SW480 (cell line): ENCODE data around the gene ITGA11.
"Not testable (repeated sequence)": the region's sequence is repeated elsewhere in the genome, so short reads cannot be mapped to it uniquely, and the experiment has no call there.

ENCODE experiments used
- DNase-seq: peaks from one replicate; pipeline ENCODE4 v3.0.0-alpha.2; 2016; ENCODE audit warnings: low spot score

Gene ITGA11

DNA sequence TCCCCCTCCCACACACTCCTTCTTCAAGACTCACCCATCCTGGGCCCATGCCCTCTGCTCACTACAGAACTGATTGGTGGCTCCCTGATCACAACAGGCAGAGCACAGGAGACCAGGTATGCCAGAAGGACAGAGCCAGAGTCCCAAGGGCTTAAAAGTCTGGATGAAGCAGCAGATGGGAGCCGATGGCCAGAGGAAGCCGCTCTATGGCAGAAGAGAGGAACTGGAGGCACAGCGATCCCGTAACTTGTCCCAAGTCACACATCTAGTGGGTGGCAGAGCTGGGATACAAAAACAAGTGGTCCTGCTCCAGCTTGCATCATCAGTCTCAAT, 20.7 kb downstream of the ITGA11 start:
- DNase-seq: no peak

DNA sequence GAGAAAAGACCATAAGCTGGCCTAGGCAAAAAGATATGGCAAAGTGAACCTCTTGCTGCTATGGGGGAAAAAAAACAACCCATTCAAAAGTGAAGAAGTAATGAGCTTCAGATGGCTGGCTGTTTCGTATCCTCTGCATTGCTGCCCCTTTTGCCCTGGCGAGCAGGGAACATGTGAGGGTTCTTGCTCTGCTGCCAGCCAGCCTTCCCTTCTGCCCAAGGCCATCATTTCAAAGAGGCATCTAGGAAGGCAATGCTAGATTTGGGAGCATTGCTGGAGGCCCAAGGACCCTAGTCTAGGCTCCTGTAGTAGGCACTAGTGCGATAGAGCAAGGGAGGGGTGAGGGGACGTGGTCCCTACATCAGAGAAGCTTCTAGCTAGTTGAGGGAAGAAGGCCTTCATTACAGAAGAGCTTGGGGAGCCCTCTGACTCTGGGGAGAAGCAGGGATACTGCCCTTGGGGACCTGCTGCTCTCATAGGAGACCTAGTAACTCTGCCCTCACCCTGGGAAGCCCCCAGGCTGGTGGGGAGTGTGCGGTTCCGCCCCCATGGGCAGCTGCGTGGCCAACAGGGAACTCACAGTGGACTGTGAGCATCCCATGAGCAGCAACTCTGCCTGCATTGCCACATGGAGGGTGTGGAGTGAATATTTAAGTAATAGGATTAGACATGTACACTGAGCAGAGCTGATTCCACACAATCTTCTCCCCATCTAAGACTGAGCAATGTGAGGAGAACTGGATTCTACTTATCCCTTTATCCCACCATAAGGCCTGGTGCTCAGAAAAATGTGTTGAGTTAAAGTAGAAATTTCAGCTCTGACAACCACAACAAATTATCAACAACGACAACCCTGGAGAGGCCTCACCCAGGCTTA, 21.3 kb downstream of the ITGA11 start:
- no peak for DNase-seq

DNA sequence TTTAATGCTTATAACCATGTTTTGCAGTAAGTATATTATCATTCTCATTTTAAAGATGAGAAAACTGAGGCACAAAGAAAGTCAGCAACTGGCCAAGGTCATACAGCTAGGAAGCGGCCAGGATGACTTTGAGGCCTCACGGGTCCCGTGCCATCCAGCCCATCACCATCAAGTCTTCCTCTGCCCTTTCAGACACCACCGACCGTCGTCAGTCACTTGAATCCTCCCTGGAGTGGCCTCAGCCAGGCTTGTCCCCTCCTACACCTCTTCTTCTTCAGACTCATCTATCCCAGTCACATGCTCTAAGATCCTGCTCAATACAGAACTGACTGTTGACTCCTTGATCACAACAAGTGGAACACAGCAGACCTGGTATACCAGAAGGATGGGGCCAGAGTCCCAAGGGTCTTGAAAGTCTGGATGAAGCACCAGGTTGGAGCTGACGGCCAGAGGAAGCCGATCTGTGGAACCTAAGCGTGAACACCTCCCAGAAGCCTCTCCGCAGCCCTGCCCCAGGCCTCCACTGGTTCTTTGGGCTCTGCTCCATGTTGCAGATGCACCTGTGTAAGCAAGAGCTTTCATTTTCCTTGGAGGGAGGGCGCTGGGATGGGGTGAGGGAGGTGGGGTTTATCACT, 22.1 kb downstream of the ITGA11 start:
- no peak for DNase-seq

- no peak for DNase-seq
These were observed 23.0 kb downstream of the ITGA11 start for GRCh38 chr15:68408971-68409370.

- no peak for DNase-seq
These were observed 23.8 kb downstream of the ITGA11 start for GRCh38 chr15:68407886-68408881.

DNA sequence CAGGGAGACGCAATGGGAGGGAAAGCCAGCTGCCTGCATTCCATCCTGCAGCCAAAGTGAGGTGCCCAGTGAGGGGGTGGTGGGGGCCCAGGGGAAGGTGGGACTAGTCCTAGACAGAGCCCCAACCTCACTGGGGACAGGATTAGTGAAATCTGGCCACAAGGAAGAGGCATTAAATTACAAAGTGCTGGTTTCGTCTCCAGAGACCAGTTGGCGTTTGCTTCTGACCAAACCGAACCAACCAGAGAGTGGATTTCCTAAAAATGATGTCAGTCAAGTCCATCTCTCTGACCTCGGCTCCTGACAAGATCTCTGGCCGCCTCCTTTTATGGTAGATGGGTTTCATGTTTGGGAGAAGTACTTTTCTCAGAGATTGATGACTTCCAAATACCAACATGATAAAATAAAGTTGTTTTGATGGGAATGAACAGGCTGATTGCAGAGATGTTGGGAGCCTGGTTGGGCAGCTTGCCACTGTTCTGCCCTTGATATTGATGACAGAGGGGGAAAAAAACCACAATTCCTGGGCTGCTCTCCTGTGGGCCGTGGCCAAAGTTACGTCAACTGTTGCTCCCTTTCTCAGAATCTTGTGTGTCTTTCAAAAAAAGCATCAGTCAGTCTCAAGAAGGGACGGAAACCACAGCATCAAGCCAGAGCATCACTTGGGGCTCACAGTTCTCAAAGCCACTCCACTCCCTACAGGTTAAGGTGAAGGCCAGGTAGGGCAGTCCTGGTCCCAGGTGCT, 24.6 kb downstream of the ITGA11 start:
- no peak for DNase-seq

GRCh38 chr15:68405378-68406250, 26.3 kb downstream of the ITGA11 start:
- DNase-seq: no peak

DNA sequence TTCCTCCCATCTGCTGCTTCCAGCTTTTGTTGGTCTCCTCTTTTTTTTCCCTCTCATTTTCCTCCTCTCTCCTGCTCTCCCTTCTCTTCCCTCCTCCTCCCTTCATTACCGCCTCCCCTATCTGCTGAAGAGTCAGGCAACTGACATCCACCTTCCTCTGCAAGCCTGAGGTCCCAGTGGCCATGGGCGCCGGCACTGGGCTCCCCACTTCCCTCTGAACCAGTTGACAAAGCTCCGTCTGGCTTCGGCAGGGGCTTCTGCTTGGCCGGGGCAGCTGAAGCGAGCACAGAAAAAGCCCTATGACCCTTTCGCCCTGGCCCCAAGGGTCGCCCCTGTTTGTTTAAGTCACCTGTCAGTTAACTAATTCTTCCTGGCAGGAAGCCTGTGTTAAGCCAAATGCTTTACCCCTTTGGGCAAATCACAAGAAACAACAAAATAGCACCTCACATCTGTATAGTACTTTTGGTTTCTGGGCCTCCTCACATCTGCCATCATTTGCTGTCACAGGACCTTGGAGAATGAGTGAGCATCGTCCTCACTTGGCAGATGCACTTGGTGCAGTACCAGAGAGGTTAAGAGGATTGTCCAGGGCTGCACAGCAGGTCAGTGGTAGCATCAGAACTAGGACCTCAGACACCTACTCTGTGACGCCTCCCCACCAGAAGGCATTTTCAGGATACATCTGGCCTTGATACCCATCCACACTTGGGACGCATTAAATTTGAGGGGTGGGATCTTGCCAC, 27.7 kb downstream of the ITGA11 start:
- DNase-seq: no peak

DNA sequence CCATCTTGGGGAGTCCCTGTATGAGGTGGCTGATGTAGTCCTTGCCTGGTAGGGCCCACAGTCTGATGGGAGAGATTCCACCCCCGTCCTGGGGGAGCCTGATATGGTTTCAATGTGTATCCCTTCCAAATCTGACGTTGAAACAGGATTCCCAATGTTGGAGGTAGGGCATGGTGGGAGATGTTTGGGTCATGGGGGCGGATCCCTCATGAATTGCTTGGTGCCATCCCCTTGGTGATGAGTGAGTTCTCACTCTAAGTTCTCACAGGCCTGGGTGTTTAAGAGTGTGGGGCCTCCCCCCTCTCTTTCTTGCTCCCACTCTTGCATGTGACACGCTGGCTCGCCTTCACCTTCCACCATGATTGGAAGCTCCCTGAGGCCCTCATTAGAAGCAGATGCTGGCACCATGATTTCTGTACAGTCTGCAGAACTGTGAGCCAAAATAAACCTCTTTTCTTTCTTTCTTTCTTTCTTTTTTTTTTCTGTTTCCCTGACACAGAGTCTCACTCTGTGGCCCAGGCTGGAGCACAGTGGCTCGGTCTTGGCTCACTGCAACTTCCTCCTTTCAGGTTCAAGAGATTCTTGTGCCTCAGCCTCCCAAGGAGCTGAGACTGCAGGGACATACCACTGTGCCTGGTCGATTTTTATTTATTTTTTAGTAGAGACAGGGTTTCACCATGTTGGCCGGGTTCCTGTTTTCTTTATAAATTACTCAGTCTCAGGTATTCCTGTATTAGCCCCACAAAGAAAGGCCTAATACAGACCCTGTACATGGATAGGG, 28.6 kb downstream of the ITGA11 start:
- DNase-seq: no peak

- DNase-seq: no peak
These were observed 29.4 kb downstream of the ITGA11 start for GRCh38 chr15:68402432-68403160.

DNA sequence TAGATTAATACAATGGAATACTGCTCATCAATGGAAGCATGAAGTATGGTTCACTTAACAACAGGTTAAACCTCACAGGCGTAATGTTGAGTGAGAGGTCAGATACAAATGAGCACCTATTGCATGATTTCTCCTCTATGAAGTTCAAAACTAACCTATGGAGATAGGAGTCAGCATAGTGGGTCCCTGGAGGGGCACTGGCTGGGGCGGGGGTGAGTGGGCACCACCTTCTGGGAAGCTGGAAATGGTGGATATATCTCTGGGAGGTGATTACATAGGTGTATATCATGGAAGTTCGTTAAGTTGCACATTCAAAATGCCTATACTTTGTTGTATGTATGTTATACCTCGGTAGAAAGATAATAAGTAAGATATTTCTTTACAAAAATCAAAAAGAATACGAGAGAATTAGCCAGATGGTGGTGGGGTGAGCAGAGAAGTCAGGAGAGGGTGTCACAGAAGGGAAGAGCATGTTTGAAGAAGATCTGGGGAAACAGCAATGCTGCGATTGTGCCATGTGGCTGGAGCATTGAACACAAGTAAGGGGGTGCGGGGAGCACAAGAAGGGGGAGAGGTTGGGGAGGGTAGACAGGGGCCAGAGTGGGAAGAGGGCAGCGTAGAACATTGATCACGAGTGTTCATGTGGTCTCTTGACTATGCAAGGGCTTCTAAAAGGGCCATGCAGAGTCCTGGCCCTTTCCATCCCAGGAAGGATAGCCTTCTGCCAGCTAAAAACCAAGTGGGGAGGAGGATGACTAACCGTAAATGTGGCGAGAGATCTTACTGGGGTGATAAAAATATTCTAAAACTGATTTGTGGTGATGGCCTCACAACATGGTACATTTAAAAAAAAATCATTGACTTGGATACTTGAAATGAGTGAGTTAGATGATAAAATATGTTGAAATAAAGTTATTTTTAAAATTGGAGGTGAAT, 30.2 kb downstream of the ITGA11 start:
- DNase-seq: no peak

- peak; percentile 18 for DNase-seq
These were observed 31.9 kb downstream of the ITGA11 start for GRCh38 chr15:68400066-68400456.

- no peak for DNase-seq
These were observed 32.6 kb downstream of the ITGA11 start for GRCh38 chr15:68399096-68400065.

DNA sequence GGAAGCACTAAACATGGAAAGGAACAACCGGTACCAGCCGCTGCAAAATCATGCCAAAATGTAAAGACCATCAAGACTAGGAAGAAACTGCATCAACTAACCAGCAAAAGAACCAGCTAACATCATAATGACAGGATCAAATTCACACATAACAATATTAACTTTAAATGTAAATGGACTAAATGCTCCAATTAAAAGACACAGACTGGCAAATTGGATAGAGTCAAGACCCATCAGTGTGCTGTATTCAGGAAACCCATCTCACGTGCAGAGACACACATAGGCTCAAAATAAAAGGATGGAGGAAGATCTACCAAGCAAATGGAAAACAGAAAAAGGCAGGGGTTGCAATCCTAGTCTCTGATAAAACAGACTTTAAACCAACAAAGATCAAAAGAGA, 34.0 kb downstream of the ITGA11 start:
- DNase-seq: not testable (repeated sequence)

DNA sequence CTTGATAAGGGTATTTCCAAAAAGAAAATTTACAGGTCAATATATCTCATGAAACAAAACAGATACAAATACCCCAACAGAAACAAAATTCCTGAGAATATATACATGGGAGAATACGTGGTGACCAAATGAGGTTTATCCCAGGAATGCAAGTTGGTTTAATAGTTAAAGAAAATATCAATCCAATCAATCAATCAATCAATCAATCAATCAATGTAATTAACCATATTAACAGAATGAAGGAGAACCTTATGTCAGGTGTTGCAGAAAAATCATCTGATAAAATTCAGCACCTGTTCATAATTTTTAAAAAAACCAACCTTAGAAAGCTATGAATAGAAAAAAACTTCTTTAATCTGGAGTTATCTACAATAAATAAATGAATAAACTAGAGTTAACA, 35.9 kb downstream of the ITGA11 start:
- no peak for DNase-seq

DNA sequence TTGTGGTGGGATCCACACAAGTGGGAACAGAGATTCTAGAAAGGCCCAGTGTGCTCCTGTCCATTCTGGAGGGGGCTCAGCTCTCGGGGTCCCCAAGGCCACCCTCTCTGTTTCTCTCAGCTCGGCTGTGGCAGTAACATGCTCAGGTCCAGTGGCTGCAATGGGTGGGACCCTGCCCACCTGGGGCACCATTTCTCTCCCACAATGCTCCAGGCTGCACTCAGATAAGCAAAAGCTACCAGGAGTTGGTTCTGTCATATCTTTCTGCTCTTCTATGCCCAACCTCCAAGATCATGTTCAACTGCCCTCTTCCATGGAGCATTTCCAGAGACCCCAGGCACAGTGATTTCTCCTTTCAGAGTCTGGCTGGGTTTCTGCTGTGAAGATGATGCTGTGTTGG, 40.8 kb downstream of the ITGA11 start:
- DNase-seq: no peak
